PC-3 (cell line): Measurements from ENCODE around the gene CEP126.

Source experiments
- EZH2phosphoT487 ChIP-seq: fragments of 300-600 bp; sonication (generic); IDR thresholded peaks from 2 replicates; pipeline ENCODE4 v1.6.1; 2018; ENCODE audit warnings: mild to moderate bottlenecking, antibody characterized with exemption, low read length, borderline replicate concordance
- TF ChIP-seq, protein P1 (sequence below): fragments of 300-600 bp; sonication (generic); conservative IDR thresholded peaks from 2 replicates; pipeline ENCODE4 v1.5.1; 2017; ENCODE audit warnings: antibody characterized with exemption, low read depth, mild to moderate bottlenecking, low read length

DNA sequence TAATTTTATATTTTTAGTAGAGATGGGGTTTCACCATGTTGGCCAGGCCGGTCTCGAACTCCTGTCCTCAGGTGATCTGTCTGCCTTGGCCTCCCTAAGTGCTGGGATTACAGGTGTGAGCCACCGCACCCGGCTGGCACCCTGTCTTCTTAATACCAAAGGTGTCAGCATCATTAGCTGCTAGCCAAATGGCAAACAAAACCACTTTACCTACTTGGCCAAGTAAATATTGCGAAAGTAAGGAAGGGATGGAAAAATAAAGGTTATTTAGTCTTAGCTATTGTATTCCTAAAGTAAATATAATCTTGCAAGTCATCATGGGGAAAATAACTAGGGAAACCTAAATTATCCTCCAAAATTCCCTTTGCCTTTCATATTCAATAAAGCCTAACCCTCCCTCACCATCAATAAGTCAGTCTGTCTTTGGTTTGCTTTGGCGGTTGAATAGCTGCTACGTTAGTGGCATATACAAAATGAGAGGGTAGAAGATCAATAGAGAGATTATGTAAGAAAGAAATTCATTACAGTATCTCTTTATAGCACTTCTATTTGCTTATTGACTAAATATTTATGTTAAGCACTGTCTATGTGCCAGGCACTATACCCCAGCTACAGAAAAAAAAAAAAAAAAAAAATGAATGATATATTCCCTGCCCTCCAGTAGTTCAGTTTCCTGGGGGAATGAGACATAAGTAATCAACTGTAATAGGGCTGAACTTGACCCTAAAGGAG is 92.2 kb downstream of the CEP126 start:
- TF ChIP-seq, protein P1, sequence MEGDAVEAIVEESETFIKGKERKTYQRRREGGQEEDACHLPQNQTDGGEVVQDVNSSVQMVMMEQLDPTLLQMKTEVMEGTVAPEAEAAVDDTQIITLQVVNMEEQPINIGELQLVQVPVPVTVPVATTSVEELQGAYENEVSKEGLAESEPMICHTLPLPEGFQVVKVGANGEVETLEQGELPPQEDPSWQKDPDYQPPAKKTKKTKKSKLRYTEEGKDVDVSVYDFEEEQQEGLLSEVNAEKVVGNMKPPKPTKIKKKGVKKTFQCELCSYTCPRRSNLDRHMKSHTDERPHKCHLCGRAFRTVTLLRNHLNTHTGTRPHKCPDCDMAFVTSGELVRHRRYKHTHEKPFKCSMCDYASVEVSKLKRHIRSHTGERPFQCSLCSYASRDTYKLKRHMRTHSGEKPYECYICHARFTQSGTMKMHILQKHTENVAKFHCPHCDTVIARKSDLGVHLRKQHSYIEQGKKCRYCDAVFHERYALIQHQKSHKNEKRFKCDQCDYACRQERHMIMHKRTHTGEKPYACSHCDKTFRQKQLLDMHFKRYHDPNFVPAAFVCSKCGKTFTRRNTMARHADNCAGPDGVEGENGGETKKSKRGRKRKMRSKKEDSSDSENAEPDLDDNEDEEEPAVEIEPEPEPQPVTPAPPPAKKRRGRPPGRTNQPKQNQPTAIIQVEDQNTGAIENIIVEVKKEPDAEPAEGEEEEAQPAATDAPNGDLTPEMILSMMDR, result no peak
- no peak for TF ChIP-seq EZH2phosphoT487
